Left ventricle myocardium inferior (tissue), 1 donor: ENCODE data around the gene PDE6D. TPM values are rescaled to one million over a fixed set of nuclear protein-coding genes. Genes with fewer than 3 reads are reported as not detected.
A peak's percentile ranks its signal among the peaks of the same experiment; 100 is the strongest.

Source experiments
- DNase-seq: peaks from one replicate; pipeline ENCODE4 v3.0.0-alpha.2; 2020
- H3K27ac ChIP-seq: fragments of 200-600 bp; replicated peaks from 2 replicates; pipeline ENCODE4 v1.8.0; 2021
- H3K27me3 ChIP-seq: fragments of 200-600 bp; 2 replicates; pipeline ENCODE4 v1.8.0; 2021; ENCODE audit warnings: low read depth
- H3K36me3 ChIP-seq: fragments of 200-600 bp; 2 replicates; pipeline ENCODE4 v1.8.0; 2021
- H3K4me1 ChIP-seq: fragments of 200-600 bp; 2 replicates; pipeline ENCODE4 v1.8.0; 2021
- H3K4me3 ChIP-seq: fragments of 200-600 bp; 2 replicates; pipeline ENCODE4 v1.8.0; 2021; ENCODE audit warnings: mild to moderate bottlenecking, moderate library complexity
- H3K9me3 ChIP-seq: fragments of 200-600 bp; replicated peaks from 2 replicates; pipeline ENCODE4 v1.8.0; 2021
- intact Hi-C: fragments of 100-400 bp; cut with micrococcal nuclease; formaldehyde crosslinking; loops from one replicate; pipeline ENCODE4 v1.11.0; 2022
- total RNA-seq: library from RNA; stranded (reverse); fragmentation: NEBNext Ultra II Directional; extraction: Animal tissue kit (Norgen Biotek cat#: 25700); gene quantifications from one replicate; pipeline ENCODE4 v1.2.1, GENCODE V29; 2021
- TF ChIP-seq, protein P1 (sequence below): fragments of 200-600 bp; IDR thresholded peaks from 2 replicates; pipeline ENCODE4 v1.8.0; 2021; ENCODE audit warnings: antibody characterized with exemption, mild to moderate bottlenecking, borderline replicate concordance
- donor health status: DM: no; HTN: yes; CAD: no; lungs with severe emphysema.

PDE6D gene
- total RNA-seq, 1 donor from 2014 or later = 15.5 TPM

DNA sequence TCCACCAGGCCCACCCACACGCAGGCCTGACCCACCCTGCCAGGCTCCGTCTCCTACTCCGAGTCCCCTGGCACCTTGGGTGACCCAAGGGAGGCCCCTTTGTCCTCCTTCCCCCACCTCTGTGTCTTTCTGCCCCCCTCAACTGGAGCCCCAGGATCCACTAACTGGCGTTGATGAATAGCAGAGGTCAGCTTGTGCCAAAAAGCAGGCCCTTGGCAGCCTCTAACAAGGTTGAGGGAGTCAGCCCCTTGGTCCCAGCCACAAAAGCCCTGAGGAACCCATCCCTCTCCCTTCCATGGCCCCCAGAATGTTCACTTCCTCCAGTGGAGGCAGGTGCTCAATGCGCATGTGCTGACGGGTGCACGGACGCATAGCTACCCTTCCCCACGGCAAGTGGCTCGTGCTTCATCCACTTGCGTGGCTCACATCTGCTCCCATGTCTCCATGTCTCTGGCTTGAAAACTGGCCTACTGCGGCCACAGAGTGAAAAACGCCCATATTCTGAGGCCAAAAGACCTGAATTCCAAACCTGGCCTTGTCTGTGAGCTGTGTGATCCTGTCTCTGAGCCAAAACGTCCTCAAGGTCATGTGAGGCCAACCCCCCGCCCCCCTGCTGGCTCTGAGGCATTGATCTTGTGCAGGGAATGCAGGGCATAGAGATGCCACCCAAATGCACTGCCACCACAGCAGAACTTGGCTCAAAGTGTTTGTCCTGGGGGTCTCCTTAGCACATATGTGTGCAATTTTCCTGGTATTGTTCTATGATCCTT lies 91.8 kb downstream of the PDE6D start:
- Histone ChIP-seq H3K4me1 (peaks cover 17% of the 10 kb centered on the region), H3K4me3 (no peak overlapping the region), H3K27ac (no peak overlapping the region), H3K27me3 (no peaks in the 10 kb centered on the region), H3K36me3 (no peaks in the 10 kb centered on the region), H3K9me3 (no peaks in the 10 kb centered on the region)
- no peak for DNase-seq
- TF ChIP-seq, protein P1, sequence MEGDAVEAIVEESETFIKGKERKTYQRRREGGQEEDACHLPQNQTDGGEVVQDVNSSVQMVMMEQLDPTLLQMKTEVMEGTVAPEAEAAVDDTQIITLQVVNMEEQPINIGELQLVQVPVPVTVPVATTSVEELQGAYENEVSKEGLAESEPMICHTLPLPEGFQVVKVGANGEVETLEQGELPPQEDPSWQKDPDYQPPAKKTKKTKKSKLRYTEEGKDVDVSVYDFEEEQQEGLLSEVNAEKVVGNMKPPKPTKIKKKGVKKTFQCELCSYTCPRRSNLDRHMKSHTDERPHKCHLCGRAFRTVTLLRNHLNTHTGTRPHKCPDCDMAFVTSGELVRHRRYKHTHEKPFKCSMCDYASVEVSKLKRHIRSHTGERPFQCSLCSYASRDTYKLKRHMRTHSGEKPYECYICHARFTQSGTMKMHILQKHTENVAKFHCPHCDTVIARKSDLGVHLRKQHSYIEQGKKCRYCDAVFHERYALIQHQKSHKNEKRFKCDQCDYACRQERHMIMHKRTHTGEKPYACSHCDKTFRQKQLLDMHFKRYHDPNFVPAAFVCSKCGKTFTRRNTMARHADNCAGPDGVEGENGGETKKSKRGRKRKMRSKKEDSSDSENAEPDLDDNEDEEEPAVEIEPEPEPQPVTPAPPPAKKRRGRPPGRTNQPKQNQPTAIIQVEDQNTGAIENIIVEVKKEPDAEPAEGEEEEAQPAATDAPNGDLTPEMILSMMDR = no peak
- intact Hi-C loops = no loop called here

DNA sequence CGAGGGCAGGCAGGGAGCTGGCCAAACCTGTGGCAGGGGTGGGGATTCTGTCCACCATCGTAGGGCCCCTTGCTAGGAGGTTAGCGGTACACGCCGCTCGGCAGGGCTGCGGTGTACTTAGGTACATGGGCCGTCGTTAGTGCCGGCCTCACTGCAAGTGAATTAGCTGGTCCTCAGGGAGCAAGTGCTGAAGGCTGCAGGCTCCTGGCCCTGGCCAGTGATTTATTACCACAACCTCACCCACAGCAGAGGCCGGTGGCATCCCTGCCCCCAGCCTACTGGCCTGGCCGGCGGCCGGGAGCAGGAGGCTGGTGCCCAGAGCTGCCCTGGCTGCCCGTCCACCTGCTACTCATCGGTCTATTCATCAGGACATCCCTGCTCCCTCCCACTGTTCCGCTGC lies 92.4 kb downstream of the PDE6D start:
- no peaks in the 10 kb centered on the region for H3K36me3 ChIP-seq
- H3K9me3 ChIP-seq = no peaks in the 10 kb centered on the region
- H3K27me3 ChIP-seq = no peaks in the 10 kb centered on the region
- no peak overlapping the region for H3K27ac ChIP-seq
- intact Hi-C loops = no loop called here
- TF ChIP-seq, protein P1 = no peak
- no peak overlapping the region for H3K4me3 ChIP-seq
- DNase-seq = no peak
- H3K4me1 ChIP-seq = peaks cover 23% of the 10 kb centered on the region

DNA sequence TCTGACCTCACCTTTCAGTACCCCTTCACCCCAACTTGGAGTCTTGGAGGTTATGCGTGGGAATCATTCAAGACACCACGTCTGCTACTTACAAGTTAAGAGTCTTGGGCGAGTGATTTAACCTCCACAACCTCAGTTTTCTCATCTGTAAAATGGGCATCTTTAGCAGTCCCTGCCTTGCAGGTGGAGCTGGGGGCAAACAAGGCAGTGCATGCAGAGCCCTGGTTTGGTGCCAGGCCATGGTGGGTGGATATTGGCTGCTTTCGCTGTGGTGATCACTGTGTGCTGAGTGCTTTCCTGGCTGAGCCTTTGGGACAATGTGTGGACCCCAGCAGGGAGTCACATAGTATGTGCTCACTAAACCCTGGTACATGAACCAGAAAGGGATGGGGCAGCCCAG lies 93.1 kb downstream of the PDE6D start:
- no peaks in the 10 kb centered on the region for H3K9me3 ChIP-seq
- TF ChIP-seq, protein P1 = no peak
- intact Hi-C loops = no loop called here
- no peak overlapping the region for H3K4me3 ChIP-seq
- H3K4me1 ChIP-seq = peaks cover 27% of the 10 kb centered on the region
- H3K27ac ChIP-seq = no peak overlapping the region
- no peaks in the 10 kb centered on the region for H3K36me3 ChIP-seq
- H3K27me3 ChIP-seq = no peaks in the 10 kb centered on the region
- DNase-seq = no peak

DNA sequence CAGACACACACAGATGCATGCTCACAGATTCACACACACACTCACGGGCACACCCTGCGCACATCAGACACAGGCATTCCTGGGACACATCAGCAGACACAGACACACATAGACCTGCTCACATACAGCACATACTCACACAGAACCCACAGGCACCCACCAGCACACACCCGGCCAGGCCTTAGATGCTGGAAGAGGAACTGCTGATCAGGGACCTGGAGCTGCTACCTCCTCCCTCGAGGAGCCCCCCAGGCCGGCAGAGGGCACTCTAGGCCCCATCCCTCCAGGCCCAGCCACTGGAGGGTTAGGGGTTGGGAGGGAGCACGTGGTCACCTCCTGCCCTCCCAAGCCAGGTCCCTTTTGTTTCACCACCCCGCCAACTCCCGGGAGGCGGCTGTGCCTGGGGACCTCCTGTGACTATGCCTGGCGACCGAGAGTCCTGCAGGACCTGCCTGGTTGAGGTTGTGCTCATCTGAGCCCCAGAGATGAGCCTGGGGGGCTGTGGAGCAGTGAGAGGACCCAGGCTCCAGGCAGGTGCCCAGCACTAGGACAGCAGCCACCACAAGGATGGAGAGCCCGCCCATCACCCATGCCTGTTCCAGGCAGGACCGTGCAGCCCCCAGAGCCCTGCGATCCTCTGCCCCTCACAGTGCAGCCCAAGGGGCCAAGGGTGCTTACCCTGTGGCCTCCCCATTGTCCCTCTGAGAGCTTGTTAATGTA lies 93.8 kb downstream of the PDE6D start:
- Histone ChIP-seq H3K4me3 (no peak overlapping the region), H3K9me3 (no peaks in the 10 kb centered on the region), H3K27me3 (no peaks in the 10 kb centered on the region), H3K4me1 (peaks cover 32% of the 10 kb centered on the region), H3K27ac (no peak overlapping the region), H3K36me3 (no peaks in the 10 kb centered on the region)
- peak; percentile 58 for DNase-seq
- intact Hi-C loops = no loop called here
- TF ChIP-seq, protein P1 = peak; percentile 69

DNA sequence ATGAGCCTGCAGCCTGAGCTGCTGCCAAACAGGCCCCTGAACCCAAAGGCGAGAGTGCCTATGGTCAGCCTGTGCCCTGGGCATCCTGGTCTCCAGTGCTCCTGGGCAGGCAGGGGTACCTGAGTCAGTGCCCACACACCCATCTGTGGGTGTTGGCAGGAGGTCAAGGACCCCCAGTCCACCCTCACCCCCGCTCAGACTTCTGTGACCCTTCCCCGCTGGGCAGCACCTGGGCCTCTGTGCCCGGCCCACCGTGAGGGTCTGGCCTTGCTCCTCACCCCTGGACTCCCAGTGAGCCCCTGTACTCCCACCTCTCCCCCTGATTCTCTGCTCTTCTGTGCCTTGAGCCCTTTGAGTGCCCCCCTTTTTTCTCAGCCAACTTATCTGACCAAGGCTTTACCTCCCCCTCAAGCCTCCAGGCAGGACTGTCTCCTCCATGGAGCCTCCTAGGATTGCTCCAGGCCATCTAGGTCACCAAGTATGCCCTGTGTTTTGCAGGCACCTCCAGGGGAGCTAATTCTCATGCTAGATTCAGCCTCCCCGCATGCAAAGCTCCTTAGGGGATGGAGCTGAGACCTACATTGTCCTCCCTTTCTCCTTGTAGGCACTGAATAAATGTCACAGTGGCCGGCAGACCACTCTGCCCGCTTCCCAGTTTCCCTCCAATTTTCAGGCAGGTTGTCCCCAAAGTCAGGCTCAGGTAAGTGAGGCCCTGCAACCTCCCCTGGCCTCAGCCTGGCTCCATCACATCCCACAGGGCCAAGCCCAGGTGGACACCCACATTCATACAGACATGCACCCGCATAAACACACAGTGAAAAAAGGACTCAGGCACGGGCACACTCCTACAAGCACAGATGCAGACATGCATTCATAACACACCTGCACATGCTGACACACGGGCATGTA lies 94.6 kb downstream of the PDE6D start:
- TF ChIP-seq, protein P1 = no peak
- intact Hi-C loops = no loop called here
- DNase-seq = no peak

More for the DNA sequence above, 94.6 kb downstream of the PDE6D start:
- Histone ChIP-seq H3K27me3 (no peaks in the 10 kb centered on the region), H3K9me3 (no peaks in the 10 kb centered on the region), H3K27ac (no peak overlapping the region), H3K36me3 (no peaks in the 10 kb centered on the region), H3K4me3 (no peak overlapping the region), H3K4me1 (peaks cover 40% of the 10 kb centered on the region)
